PC-9 (cell line): ENCODE measurements around the gene MMP25.

Experiments
- CTCF ChIP-seq: fragments of 200-600 bp; sonication (generic); conservative IDR thresholded peaks from 2 replicates; pipeline ENCODE4 v1.6.1; 2017; ENCODE audit warnings: mixed run types, antibody characterized with exemption, mild to moderate bottlenecking, moderate library complexity
- EZH2 ChIP-seq: fragments of 200-600 bp; sonication (generic); IDR thresholded peaks from 2 replicates; pipeline ENCODE4 v1.8.0; 2017; ENCODE audit warnings: antibody characterized with exemption, low read depth

DNA sequence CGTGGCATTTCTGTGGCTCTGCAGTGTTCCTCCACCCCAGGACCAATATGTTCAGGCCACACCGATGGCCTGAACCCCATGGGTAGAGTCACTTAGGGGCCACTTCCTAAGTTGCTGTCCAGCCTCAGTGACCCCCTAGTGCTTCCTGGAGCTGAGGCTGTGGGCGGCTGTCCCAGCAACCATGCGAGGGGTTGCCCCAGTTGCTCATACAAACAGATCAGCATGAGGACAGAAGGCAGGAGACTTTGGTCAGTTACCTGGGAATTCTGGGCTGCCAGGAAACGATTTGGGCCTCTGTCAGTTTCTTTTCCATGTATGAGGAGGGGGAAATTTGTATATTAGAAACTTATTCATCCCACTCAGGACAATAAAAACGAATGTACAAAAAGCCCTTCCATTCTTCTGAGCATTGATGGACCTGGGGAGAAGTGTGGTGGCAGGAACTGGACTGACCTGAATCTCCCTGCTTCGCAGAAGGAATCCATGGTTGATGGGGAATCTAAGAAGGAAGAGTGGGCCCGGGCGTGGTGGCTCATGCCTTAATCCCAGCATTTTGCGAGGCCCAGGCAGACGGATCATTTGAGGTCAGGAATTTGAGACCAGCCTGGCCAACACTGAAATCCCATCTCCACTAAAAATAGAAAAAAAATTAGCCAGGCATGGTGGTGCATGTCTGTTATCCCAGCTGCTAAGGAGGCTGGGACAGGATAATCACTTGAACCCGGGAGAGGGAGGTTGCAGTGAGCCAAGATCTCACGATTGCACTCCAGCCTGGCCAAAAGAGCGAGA, 14.2 kb downstream of the MMP25 start:
- TF ChIP-seq CTCF (no peak), EZH2 (no peak)
